GM12891 (cell line): ENCODE measurements around the gene KRI1.

Source experiments
- PAX5 ChIP-seq: IDR thresholded peaks from 2 replicates; pipeline ENCODE4 v1.6.1; 2011; ENCODE audit warnings: low read length, moderate library complexity, mild to moderate bottlenecking; ENCODE audit not compliant: insufficient read depth, severe bottlenecking
- POLR2A ChIP-seq: IDR thresholded peaks from 2 replicates; pipeline ENCODE4 v1.6.1; 2011; ENCODE audit warnings: low read depth, low read length, control low read depth
- POLR2AphosphoS5 ChIP-seq: IDR thresholded peaks from 2 replicates; pipeline ENCODE4 v1.6.1; 2011; ENCODE audit warnings: low read depth, low read length, control low read depth
- POU2F2 ChIP-seq: IDR thresholded peaks from 2 replicates; pipeline ENCODE4 v1.6.1; 2011; ENCODE audit warnings: low read depth, mild to moderate bottlenecking, control low read depth, low read length, moderate library complexity
- SPI1 ChIP-seq: IDR thresholded peaks from 2 replicates; pipeline ENCODE4 v1.6.1; 2011; ENCODE audit warnings: low read depth, low read length, control low read depth
- TAF1 ChIP-seq: IDR thresholded peaks from 2 replicates; pipeline ENCODE4 v1.6.1; 2011; ENCODE audit warnings: low read depth, low read length, control low read depth

DNA sequence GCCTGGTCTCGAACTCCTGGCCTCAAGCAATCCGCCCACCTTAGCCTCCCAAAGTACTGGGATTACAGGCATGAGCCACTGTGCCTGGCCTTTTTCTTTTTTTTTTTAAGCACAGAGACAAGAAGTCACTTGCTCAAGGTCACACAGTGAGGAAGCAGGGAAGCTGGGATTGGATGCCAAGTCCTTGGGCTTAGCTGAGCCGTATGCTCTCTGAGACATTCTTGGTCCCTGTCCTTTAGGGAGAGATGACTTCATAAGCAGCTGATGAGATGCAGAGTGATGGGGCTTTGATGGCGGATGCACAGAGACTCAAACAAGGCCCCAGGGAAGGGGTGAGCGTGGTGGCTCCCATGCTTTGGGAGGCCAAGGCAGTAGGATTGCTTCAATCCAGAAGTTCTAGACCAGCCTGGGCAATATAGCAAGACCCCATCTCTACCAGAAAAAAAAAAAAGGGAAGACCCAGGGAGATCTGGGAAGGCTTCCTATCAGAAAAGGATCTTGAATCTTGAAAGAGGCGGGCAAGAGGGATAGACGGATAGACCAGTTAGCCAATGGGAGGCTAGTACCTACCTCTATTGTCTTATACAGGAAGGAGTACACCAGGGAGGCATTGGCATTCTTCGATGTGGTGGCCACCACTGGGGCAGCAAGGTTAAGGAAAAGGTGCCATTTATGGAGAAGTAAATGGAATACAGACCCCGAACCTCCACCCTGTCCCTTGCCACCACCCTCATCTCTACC, 17.4 kb upstream of the KRI1 start:
- TF ChIP-seq POLR2AphosphoS5 = no peak
- no peak for TF ChIP-seq POLR2A
- TF ChIP-seq TAF1 = no peak
- no peak for TF ChIP-seq SPI1
- TF ChIP-seq PAX5 = no peak
- no peak for TF ChIP-seq POU2F2
